Stimulated activated naive CD4-positive, alpha-beta T cell (primary cell): ENCODE measurements around the gene PCAT6.
A peak's percentile ranks its signal among the peaks of the same experiment; 100 is the strongest.
"Not testable (repeated sequence)": the region's sequence is repeated elsewhere in the genome, so short reads cannot be mapped to it uniquely, and the experiment has no call there.

Experiments
- DNase-seq, 6 experiments: peaks; one replicate each; lab custom pipeline; 2025; lab: John Stamatoyannopoulos, UW

The PCAT6 gene

GRCh38 chr1:202807451-202807925 lies 3.3 kb upstream of the PCAT6 start:
- DNase-seq = peak in 5 of 6 experiments; percentile 29 to 61 (median 43)

GRCh38 chr1:202807926-202808757 lies 2.6 kb upstream of the PCAT6 start, which contains the start of gene KDM5B:
Gene KDM5B (minus strand): TSS chr1:202808421. CDS start chr1:202808305, 116 bp downstream.
- DNase-seq = peak; percentile 13 to 65 (median 46)

GRCh38 chr1:202809597-202810159 lies 1.1 kb upstream of the PCAT6 start:
- no peak for DNase-seq

GRCh38 chr1:202810193-202810614 lies 550 bp upstream of the PCAT6 start:
- no peak for DNase-seq

- peak in 4 of 6 experiments; percentile 32 to 67 (median 52) for DNase-seq
Observed at GRCh38 chr1:202811296-202812175, 782 bp downstream of the PCAT6 start.

GRCh38 chr1:202812176-202813026 lies 1.6 kb downstream of the PCAT6 start:
- DNase-seq = no peak

- no peak for DNase-seq
Observed at GRCh38 chr1:202815120-202815519, 4.4 kb downstream of the PCAT6 start.

- DNase-seq = no peak
Observed at GRCh38 chr1:202818819-202819218, 8.1 kb downstream of the PCAT6 start.

- no peak for DNase-seq
Observed at GRCh38 chr1:202821467-202821866, 10.7 kb downstream of the PCAT6 start.

GRCh38 chr1:202825748-202826147 lies 15.0 kb downstream of the PCAT6 start:
- DNase-seq = no peak

GRCh38 chr1:202829223-202829622 lies 18.5 kb downstream of the PCAT6 start:
- not testable (repeated sequence) for DNase-seq

- no peak for DNase-seq
Observed at GRCh38 chr1:202831906-202832305, 21.2 kb downstream of the PCAT6 start.

- DNase-seq = no peak
Observed at GRCh38 chr1:202834771-202835547, 24.2 kb downstream of the PCAT6 start.

GRCh38 chr1:202835548-202836072 lies 24.9 kb downstream of the PCAT6 start:
- no peak for DNase-seq

GRCh38 chr1:202836623-202837403 lies 26.1 kb downstream of the PCAT6 start:
- DNase-seq = no peak

- no peak for DNase-seq
Observed at GRCh38 chr1:202837746-202838262, 27.1 kb downstream of the PCAT6 start.

GRCh38 chr1:202843081-202843480 lies 32.3 kb downstream of the PCAT6 start:
- DNase-seq = no peak

GRCh38 chr1:202844259-202844658 lies 33.5 kb downstream of the PCAT6 start:
- DNase-seq = no peak

GRCh38 chr1:202844935-202845334 lies 34.2 kb downstream of the PCAT6 start:
- no peak for DNase-seq
